ENCODE measurements around the gene TAS2R31.

The TAS2R31 gene

DNA sequence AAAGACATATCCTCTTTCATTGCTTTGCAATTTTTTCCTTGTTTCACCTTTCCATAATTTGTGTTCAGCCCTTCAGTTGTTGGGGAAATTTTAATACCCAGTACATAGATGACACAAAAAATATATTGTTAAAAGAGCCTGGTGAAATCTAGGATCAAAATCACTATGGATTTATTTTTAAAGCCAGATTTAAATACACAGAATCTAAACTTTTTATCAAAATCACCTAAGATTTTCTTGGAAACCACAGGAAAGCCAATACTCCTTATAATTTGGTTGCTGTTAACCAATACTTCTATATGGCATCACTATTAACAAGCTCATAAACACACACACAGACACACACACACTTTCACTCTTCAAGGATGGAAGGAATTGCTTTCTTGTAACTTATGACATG lies 33.0 kb downstream of the TAS2R31 start, which contains the start of gene TAS2R20:
Gene TAS2R20, minus strand, starts transcription at position 101 of the 400 bp plus-strand sequence. CDS start 429 bp downstream, outside the sequence.
- no peak for DNase-seq (ENCODE audit: low spot score)

DNA sequence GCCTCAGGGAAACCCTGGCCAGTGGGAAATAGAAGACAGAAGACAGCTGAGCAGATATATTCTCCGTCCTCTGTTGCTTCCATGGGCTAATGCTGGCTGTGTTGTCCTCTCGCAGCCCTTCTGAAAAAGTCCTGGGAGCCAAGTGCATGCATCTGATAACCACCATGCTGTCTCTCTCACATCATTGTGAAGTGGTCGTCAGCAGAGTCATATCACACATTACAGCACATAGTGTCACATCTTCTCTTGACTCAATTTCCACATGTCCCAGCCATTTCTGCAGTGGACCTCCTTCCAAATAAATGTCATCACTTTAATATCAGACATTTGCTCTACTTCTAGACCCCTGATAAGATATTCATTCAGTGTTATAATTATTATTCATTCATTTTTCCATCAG lies 36.9 kb downstream of the TAS2R31 start:
- DNase-seq (ENCODE audit: low spot score), result no peak

DNA sequence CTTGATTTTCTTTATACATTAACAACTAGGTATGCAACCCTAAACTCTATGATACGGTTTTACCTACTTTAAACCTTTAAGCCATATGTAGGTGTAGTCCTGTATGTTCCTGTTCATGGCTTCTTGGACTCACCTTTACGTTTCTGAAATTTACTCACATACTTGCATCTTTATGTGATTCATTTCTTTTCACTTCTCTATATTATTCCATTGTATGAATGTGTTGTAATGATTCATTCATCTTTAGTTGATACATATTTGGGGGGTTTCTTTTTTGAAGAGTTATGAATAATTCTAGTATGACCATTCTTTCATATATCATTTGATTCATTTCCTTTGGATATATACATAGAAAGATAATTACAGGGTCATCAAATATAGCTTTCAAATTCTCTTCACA lies 42.1 kb downstream of the TAS2R31 start:
- DNase-seq (ENCODE audit: low spot score), result no peak

DNA sequence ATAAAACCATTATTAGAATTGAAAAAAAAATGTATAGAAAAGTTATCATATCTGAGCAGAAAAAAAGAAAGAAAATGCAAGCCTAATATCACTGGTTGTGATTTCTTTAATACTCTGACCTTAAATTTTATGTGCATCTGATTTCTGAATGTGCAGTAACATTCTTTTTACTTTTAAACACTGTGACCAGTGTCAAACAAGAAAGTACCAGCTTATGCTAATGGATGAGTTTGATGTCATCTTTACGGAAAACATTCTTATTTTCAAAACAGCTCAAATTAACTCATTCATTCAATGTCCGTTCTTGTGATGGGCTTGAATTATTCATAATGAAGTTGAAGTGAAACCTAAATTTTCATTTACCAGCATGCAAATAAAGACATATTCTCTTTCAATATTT lies 44.4 kb downstream of the TAS2R31 start, which contains the start of gene TAS2R50:
Gene TAS2R50, minus strand, starts transcription at position 101 of the 400 bp plus-strand sequence. Its CDS starts 52 bp downstream, at position 49.
- DNase-seq (ENCODE audit: low spot score), result no peak

DNA sequence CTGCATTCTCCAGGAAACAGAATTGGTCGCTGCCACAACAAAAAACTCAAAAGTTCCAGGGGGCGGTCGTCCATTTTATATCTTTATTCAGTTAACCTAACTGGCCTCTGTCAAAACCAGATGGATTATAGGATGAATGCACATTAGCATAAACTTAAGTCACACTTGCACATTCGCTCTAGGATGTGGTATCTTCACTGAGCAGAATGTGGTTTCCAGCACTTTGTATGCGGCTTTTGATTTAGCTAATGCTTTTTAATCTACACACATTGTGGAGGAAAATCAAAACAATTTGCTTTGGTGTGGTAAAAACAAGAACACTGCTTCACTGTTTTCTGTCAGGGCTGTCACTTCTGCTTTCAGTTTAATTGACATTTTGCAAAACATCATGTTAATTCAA lies 49.0 kb downstream of the TAS2R31 start:
- no peak for DNase-seq (ENCODE audit: low spot score)

All from globus pallidus (tissue), 1 donor.